IMR-90 (cell line): Measurements from ENCODE around the gene PITX3. TPM values are rescaled to one million over a fixed set of nuclear protein-coding genes. Genes with fewer than 3 reads are reported as not detected.

Source experiments
- ATAC-seq: fragments of 200-7000 bp; cut with Tn5 transposase; 2 replicates; pipeline ENCODE4 v1.9.1; 2020; ENCODE audit warnings: low read depth, mild to moderate bottlenecking, moderate library complexity
- BruUV-seq: library from RNA; stranded (reverse); fragments of 400-500 nt; replicated peaks from 2 replicates; lab custom pipeline; 2021; lab: Mats Ljungman, UMichigan
- CTCF ChIA-PET: fragments of 300-600 bp; formaldehyde crosslinking; extraction: SDS; loops from one replicate; lab custom pipeline; 2021; ENCODE audit warnings: antibody characterized with exemption; lab: Yijun Ruan, JAX
- POLR2A ChIA-PET: fragments of 300-600 bp; sonication (Branson Sonifier 250); formaldehyde crosslinking; loops from one replicate; lab custom pipeline; 2022; ENCODE audit warnings: antibody characterized with exemption; ENCODE audit not compliant: unreplicated experiment; lab: Charles Lee
- DNase-seq: peaks from one replicate; pipeline ENCODE4 v3.0.0; 2013
- H2AFZ ChIP-seq: replicated peaks from 2 replicates; pipeline ENCODE3; 2013; ENCODE audit warnings: low read length, mild to moderate bottlenecking; ENCODE audit not compliant: poor library complexity
- H2AK5ac ChIP-seq: 2 replicates; pipeline ENCODE4 v1.6.1; 2013; ENCODE audit warnings: low read depth, low read length, inconsistent platforms
- H2AK9ac ChIP-seq: replicated peaks from 2 replicates; pipeline ENCODE3; 2013; ENCODE audit warnings: mild to moderate bottlenecking, low read depth, low read length, moderate library complexity; ENCODE audit not compliant: poor library complexity
- H2BK120ac ChIP-seq: 2 replicates; pipeline ENCODE4 v1.6.1; 2013; ENCODE audit warnings: low read depth, low read length, inconsistent platforms
- H2BK15ac ChIP-seq: 3 replicates; pipeline ENCODE4 v1.6.1; 2013; ENCODE audit warnings: low read depth, low read length, inconsistent platforms
- H2BK20ac ChIP-seq: 2 replicates; pipeline ENCODE4 v1.6.1; 2013; ENCODE audit warnings: low read depth, mild to moderate bottlenecking, inconsistent platforms, low read length, moderate library complexity
- H2BK5ac ChIP-seq: 2 replicates; pipeline ENCODE4 v1.6.1; 2013; ENCODE audit warnings: mild to moderate bottlenecking, low read depth, low read length, inconsistent platforms; ENCODE audit not compliant: poor library complexity, severe bottlenecking
- H3K14ac ChIP-seq: replicated peaks from 2 replicates; pipeline ENCODE4 v1.6.1; 2013; ENCODE audit warnings: low read depth, low read length, inconsistent platforms
- H3K18ac ChIP-seq: 2 replicates; pipeline ENCODE4 v1.6.1; 2013; ENCODE audit warnings: low read depth, low read length, control low read depth
- H3K23ac ChIP-seq: 2 replicates; pipeline ENCODE4 v1.6.1; 2013; ENCODE audit warnings: low read depth, low read length, inconsistent platforms
- H3K27ac ChIP-seq: 2 replicates; pipeline ENCODE4 v1.5.1; 2013; ENCODE audit warnings: mild to moderate bottlenecking, control low read depth, low read length; ENCODE audit not compliant: insufficient read depth
- H3K27me3 ChIP-seq: 2 replicates; pipeline ENCODE4 v1.6.1; 2013; ENCODE audit warnings: low read length; ENCODE audit not compliant: control insufficient read depth, insufficient read depth
- H3K36me3 ChIP-seq: 2 replicates; pipeline ENCODE4 v1.6.1; 2013; ENCODE audit warnings: low read length, mixed read lengths; ENCODE audit not compliant: control insufficient read depth, insufficient read depth
- H3K4ac ChIP-seq: 2 replicates; pipeline ENCODE4 v1.6.1; 2013; ENCODE audit warnings: low read depth, low read length, inconsistent platforms
- H3K4me1 ChIP-seq: 2 replicates; pipeline ENCODE4 v1.6.1; 2013; ENCODE audit warnings: low read length, mixed read lengths; ENCODE audit not compliant: control insufficient read depth, insufficient read depth
- H3K4me2 ChIP-seq: 2 replicates; pipeline ENCODE4 v1.6.1; 2013; ENCODE audit warnings: low read depth, mild to moderate bottlenecking, control low read depth, low read length, moderate library complexity
- H3K4me3 ChIP-seq: 2 replicates; pipeline ENCODE4 v1.5.1; 2013; ENCODE audit warnings: low read depth, mild to moderate bottlenecking, control low read depth, low read length, moderate library complexity; ENCODE audit not compliant: insufficient read depth
- H3K56ac ChIP-seq: 2 replicates; pipeline ENCODE4 v1.6.1; 2013; ENCODE audit warnings: low read length, inconsistent platforms; ENCODE audit not compliant: insufficient read depth; ENCODE audit errors: extremely low read depth
- H3K79me1 ChIP-seq, 2 experiments: 2 replicates each; pipeline ENCODE4 v1.6.1; 2013; ENCODE audit warnings: low read length in 2 of 2, inconsistent platforms in 1 of 2, low read depth in 1 of 2
- H3K9ac ChIP-seq: 2 replicates; pipeline ENCODE4 v1.6.1; 2013; ENCODE audit warnings: low read depth, low read length, control low read depth
- H3K9me1 ChIP-seq: 2 replicates; pipeline ENCODE4 v1.6.1; 2013; ENCODE audit warnings: low read length, inconsistent platforms; ENCODE audit not compliant: insufficient read depth
- H3K9me3 ChIP-seq: 2 replicates; pipeline ENCODE4 v1.6.1; 2013; ENCODE audit warnings: low read length; ENCODE audit not compliant: control insufficient read depth, insufficient read depth
- H4K20me1 ChIP-seq: 2 replicates; pipeline ENCODE4 v1.6.1; 2013; ENCODE audit warnings: low read length, inconsistent platforms; ENCODE audit not compliant: insufficient read depth
- H4K5ac ChIP-seq: 2 replicates; pipeline ENCODE4 v1.6.1; 2013; ENCODE audit warnings: mild to moderate bottlenecking, low read depth, low read length, control low read depth
- H4K8ac ChIP-seq, 2 experiments: 2 replicates each; pipeline ENCODE4 v1.6.1; 2013; ENCODE audit warnings: low read depth in 2 of 2, low read length in 2 of 2, control low read depth in 1 of 2, inconsistent platforms in 1 of 2
- H4K91ac ChIP-seq: 2 replicates; pipeline ENCODE4 v1.6.1; 2013; ENCODE audit warnings: low read depth, low read length, inconsistent platforms; ENCODE audit not compliant: insufficient read depth
- BHLHE40 ChIP-seq: fragments of 150-350 bp; IDR thresholded peaks from 2 replicates; pipeline ENCODE4 v1.6.1; 2016; ENCODE audit warnings: mild to moderate bottlenecking, low read depth, low read length
- CEBPB ChIP-seq: IDR thresholded peaks from 2 replicates; pipeline ENCODE4 v1.6.1; 2012; ENCODE audit warnings: low read depth, low read length, improper control_type of control experiment
- FOS ChIP-seq: fragments of 150-350 bp; IDR thresholded peaks from 2 replicates; pipeline ENCODE4 v1.6.1; 2016; ENCODE audit warnings: low read depth, low read length
- MAFK ChIP-seq: IDR thresholded peaks from 2 replicates; pipeline ENCODE4 v1.6.1; 2012; ENCODE audit warnings: low read depth, low read length, improper control_type of control experiment
- MXI1 ChIP-seq: IDR thresholded peaks from 2 replicates; pipeline ENCODE4 v1.6.1; 2012; ENCODE audit warnings: low read depth, mild to moderate bottlenecking, low read length, moderate library complexity, borderline replicate concordance
- NFE2L2 ChIP-seq: fragments of 150-350 bp; IDR thresholded peaks from 2 replicates; pipeline ENCODE4 v1.6.1; 2016; ENCODE audit warnings: low read depth, mild to moderate bottlenecking, low read length
- POLR2A ChIP-seq: IDR thresholded peaks from 2 replicates; pipeline ENCODE4 v1.6.1; 2012; ENCODE audit warnings: mild to moderate bottlenecking, low read depth, low read length
- RAD21 ChIP-seq: IDR thresholded peaks from 2 replicates; pipeline ENCODE4 v1.6.1; 2012; ENCODE audit warnings: low read length, improper control_type of control experiment
- SMC3 ChIP-seq: fragments of 150-350 bp; IDR thresholded peaks from 2 replicates; pipeline ENCODE4 v1.6.1; 2016; ENCODE audit warnings: low read depth, mild to moderate bottlenecking, antibody characterized with exemption, low read length, moderate library complexity
- WGBS, 2 experiments: methylation state at CpG; one replicate each; pipeline versions ENCODE4 v1.1.5 to v1.1.7; 2013; ENCODE audit warnings: missing lambda C conversion rate in 2 of 2; ENCODE audit not compliant: insufficient read length in 1 of 2; ENCODE audit errors: extremely low coverage in 2 of 2; 5-methylcytosine and 5-hydroxymethylcytosine counted together
- dilution Hi-C: fragments of 300-500 bp; cut with HindIII; formaldehyde crosslinking; loops from one replicate; pipeline ENCODE4 v1.14.3; 2018; ENCODE audit warnings: low sequenced_read_pairs; ENCODE audit not compliant: unreplicated experiment
- in situ Hi-C: fragments of 300-500 bp; cut with MboI; formaldehyde crosslinking; loops from 3 replicates; pipeline ENCODE4 v1.14.3; 2019; ENCODE audit warnings: low sequenced_read_pairs, inconsistent platforms, mixed read lengths
- intact Hi-C: fragments of 100-400 bp; cut with micrococcal nuclease; formaldehyde crosslinking; loops from 2 replicates; pipeline ENCODE4 v1.10.0; 2022
- polyA plus RNA-seq, 3 experiments: library from polyadenylated mRNA; depleted of rRNA; stranded (reverse); fragments of >200 nt; gene quantifications; 2 replicates each; pipeline ENCODE4 v1.2.3, GENCODE V29; 2012; ENCODE audit warnings: low replicate concordance in 1 of 3
- total RNA-seq: library from RNA; depleted of rRNA; stranded (reverse); fragments of >200 nt; gene quantifications from 2 replicates; pipeline ENCODE4 v1.2.3, GENCODE V29; 2012
- TF ChIP-seq, protein P1 (sequence below): fragments of 150-350 bp; IDR thresholded peaks from 2 replicates; pipeline ENCODE4 v1.6.1; 2017; ENCODE audit warnings: mild to moderate bottlenecking, antibody characterized with exemption, low read length, low read depth
- TF ChIP-seq, protein P2 (sequence below): conservative IDR thresholded peaks from 2 replicates; pipeline ENCODE4 v1.5.1; 2012; ENCODE audit warnings: mild to moderate bottlenecking, low read depth, low read length, improper control_type of control experiment
- TF ChIP-seq, protein P3 (sequence below): fragments of 150-350 bp; IDR thresholded peaks from 2 replicates; pipeline ENCODE4 v1.6.1; 2016; ENCODE audit warnings: low read depth, mild to moderate bottlenecking, low read length, moderate library complexity, borderline replicate concordance

Gene PITX3
- total and polyA plus RNA-seq, 2 of the 4 experiments (the other 2 are of a cell fraction) = not detected

DNA sequence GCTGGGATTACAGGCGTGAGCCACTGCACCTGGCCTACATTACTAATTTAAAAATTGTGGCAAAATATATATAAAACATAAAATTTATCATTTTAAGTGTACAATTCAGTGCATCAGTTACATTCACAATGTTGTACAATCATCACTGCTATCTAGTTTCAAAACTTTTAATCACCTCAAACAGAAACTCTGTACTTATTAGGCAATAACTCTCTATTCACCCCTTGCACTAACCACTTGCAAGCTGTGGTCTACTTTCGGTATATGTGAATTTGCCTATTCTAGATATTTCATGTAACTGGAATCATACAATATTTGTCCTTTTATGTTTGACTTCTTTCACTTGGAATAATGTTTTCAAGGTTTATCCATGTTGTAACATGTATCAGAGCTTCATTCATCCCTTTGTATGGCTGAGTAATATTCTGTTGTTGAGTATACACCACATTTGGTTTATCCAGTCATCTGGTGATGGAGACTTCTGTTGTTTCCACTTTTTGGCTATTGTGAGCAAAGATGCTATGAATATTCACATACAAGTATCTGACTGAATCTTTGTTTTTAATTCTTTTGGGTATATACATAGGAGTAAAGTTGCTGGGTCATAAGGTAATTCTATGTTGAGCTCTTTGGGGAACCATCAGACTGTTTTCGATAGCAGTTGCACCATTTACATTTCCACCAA lies 29.6 kb downstream of the PITX3 start:
- TF ChIP-seq FOS (no peak), BHLHE40 (no peak), POLR2A (no peak), NFE2L2 (no peak), CEBPB (no peak), MXI1 (no peak), SMC3 (no peak), RAD21 (no peak), MAFK (no peak)
- TF ChIP-seq, protein P1, sequence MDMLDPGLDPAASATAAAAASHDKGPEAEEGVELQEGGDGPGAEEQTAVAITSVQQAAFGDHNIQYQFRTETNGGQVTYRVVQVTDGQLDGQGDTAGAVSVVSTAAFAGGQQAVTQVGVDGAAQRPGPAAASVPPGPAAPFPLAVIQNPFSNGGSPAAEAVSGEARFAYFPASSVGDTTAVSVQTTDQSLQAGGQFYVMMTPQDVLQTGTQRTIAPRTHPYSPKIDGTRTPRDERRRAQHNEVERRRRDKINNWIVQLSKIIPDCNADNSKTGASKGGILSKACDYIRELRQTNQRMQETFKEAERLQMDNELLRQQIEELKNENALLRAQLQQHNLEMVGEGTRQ = no peak
- TF ChIP-seq, protein P2, sequence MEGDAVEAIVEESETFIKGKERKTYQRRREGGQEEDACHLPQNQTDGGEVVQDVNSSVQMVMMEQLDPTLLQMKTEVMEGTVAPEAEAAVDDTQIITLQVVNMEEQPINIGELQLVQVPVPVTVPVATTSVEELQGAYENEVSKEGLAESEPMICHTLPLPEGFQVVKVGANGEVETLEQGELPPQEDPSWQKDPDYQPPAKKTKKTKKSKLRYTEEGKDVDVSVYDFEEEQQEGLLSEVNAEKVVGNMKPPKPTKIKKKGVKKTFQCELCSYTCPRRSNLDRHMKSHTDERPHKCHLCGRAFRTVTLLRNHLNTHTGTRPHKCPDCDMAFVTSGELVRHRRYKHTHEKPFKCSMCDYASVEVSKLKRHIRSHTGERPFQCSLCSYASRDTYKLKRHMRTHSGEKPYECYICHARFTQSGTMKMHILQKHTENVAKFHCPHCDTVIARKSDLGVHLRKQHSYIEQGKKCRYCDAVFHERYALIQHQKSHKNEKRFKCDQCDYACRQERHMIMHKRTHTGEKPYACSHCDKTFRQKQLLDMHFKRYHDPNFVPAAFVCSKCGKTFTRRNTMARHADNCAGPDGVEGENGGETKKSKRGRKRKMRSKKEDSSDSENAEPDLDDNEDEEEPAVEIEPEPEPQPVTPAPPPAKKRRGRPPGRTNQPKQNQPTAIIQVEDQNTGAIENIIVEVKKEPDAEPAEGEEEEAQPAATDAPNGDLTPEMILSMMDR = no peak
- TF ChIP-seq, protein P3, sequence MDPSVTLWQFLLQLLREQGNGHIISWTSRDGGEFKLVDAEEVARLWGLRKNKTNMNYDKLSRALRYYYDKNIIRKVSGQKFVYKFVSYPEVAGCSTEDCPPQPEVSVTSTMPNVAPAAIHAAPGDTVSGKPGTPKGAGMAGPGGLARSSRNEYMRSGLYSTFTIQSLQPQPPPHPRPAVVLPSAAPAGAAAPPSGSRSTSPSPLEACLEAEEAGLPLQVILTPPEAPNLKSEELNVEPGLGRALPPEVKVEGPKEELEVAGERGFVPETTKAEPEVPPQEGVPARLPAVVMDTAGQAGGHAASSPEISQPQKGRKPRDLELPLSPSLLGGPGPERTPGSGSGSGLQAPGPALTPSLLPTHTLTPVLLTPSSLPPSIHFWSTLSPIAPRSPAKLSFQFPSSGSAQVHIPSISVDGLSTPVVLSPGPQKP = no peak
- Histone ChIP-seq H3K4me1 (peaks cover 6% of the 10 kb centered on the region; the same call in 1 of the 2 replicates), H2BK15ac (no peak overlapping the region), H3K36me3 (no peaks in the 10 kb centered on the region), H4K20me1 (no peaks in the 10 kb centered on the region), H3K79me1 (no peaks in the 10 kb centered on the region), H2AK9ac (no peak overlapping the region), H4K91ac (no peak overlapping the region), H3K23ac (no peak overlapping the region), H2AK5ac (no peak overlapping the region), H3K27me3 (no peaks in the 10 kb centered on the region; the same call in 1 of the 2 replicates), H3K4me3 (no peak overlapping the region), H3K9me1 (no peaks in the 10 kb centered on the region), H3K9me3 (no peaks in the 10 kb centered on the region), H2BK5ac (no peak overlapping the region), H2BK20ac (no peak overlapping the region), H2AFZ (no peak overlapping the region), H4K8ac (no peak overlapping the region), H2BK120ac (no peak overlapping the region), H3K14ac (no peak overlapping the region), H3K4ac (no peak overlapping the region), H3K9ac (no peak overlapping the region), H3K18ac (no peak overlapping the region), H3K56ac (no peak overlapping the region), H4K5ac (no peak overlapping the region), H3K27ac (no peak overlapping the region), H3K4me2 (no peak overlapping the region)
- dilution Hi-C loops (no loop called here), intact Hi-C loops (no loop called here), in situ Hi-C loops (no loop called here)
- ATAC-seq = no peak
- no peak for DNase-seq
- ChIA-PET CTCF (interaction anchor here (1.5 kb wide), 1 partner anchor 42 kb away, joined by 3 read pairs; no protein-coding TSS in a partner anchor), POLR2A (no interaction called here)
- no CpG with 5 or more reads among the region's 3 CpGs for whole genome bisulfite sequencing, 2 experiments
- no TSS peak for BruUV-seq
